ENCODE data around the gene GALNT7.

GRCh38 chr4:173223743-173224142 lies 55.1 kb downstream of the GALNT7 start:
- no peak for TF ChIP-seq CTCF (IDR thresholded peaks at IDR 0.05)
- TF ChIP-seq POLR2A (IDR thresholded peaks at IDR 0.05), result no peak
